ENCODE measurements around the gene CAMLG.

Gene CAMLG

DNA sequence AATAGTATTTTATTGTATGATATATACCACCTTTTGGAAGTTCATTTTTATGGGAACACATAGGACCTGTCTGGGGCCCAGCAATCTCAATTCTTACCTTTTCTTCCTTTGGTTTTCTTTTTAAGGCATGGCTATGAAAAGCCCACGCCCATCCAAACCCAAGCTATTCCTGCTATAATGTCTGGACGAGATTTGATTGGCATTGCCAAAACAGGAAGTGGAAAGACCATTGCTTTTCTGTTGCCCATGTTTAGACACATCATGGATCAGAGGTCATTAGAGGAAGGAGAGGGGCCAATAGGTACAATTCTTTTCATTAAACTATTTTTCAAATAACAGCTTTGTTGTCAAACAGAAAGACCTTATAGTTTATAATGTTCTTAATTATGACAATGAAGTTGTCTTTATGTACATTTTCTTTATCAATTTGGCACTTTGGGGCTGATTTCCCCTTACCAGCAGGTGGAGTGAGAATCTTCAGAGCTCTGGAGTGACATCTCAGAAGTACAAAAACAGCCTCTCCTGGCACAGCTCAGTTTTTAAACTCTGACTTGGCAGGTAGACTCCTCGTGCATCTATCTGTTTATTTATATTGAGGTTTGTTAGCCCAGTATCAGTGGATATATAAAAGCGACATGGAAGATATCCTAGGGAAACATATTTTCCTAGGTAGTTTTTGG, 46.0 kb downstream of the CAMLG start:
- no peak for DNase-seq

DNA sequence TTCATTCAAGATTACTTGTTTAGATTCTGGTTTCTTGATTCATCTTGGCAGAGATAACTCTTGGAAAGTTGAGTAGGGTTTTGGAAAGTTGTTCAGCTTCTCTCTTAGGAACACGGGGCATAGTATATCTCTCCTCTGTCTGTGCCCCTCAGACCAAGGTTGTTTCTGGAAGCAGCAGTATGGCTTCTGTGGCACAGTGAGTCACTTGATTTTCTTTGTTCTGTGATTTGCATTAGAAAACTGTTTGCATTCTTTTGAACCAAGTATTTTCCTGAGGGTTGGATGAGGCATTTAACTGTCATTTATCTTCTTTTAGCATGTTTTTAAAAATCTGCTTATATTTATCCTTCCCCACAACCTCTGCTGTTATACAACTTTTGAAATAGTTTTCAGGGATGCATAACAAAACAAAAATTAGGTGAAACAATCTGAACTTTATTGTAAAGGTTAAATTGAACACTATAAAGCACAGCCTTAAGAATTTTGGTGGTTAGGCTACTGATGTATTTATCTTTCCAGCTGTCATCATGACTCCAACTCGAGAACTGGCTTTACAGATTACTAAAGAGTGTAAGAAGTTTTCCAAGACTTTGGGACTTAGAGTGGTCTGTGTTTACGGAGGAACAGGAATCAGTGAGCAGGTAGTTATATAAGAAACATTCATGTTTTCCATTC, 46.7 kb downstream of the CAMLG start:
- no peak for DNase-seq

DNA sequence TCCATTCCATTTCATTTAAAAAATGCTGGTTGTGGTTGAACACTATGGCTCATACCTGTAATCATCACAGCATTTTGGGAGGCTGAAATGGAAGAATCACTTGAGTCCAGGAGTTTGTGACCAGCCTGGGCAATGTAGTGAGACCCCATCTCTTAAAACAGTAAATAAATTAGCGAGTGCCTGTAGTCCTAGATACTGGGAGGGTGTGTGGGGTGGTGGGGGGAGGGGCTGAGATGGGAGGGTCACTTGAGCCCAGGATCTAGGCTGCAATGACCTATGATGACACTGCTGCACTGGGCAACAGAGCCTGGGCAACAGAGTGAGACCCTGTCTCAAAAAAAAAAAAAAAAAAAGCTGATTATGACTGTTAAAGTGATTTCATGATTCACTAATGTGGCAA, 49.3 kb downstream of the CAMLG start:
- no peak for DNase-seq

DNA sequence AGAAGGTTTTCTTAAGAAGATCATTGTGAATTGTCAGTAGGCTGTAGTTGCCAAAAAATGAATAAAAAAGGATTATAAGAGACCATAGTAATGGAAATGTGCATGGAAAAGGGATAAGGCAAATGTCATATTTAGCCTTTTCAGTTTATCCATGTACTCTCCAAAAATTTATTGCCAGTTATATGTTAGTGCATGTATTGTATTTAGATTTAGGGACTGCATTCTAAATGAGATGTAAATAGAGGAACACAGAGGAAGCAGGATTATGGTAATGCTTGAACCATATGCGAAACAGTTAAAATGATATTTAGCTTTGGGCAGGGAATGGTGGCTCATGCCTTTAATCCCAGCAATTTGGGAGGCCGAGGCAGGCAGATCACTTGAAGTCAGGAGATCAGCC, 53.2 kb downstream of the CAMLG start:
- no peak for DNase-seq

DNA sequence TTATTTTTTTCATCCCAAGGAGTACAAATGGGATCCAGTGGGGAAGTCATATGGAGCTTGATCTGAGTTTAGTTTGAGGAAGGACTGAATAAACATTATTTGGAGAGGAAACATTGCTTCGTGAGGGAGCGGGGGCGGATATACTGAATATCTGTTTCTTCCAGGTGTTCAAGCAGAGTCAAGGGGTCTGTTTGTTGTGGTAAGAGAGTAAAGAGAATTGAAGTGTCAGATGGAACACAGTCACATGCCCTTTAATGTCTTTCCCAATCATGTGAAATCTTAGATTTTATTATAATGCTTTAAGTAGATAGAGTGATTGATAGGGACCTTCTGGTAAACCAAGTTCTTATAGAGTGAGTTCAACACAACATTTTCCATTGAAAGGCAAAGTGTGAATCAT, 53.9 kb downstream of the CAMLG start:
- no peak for DNase-seq

DNA sequence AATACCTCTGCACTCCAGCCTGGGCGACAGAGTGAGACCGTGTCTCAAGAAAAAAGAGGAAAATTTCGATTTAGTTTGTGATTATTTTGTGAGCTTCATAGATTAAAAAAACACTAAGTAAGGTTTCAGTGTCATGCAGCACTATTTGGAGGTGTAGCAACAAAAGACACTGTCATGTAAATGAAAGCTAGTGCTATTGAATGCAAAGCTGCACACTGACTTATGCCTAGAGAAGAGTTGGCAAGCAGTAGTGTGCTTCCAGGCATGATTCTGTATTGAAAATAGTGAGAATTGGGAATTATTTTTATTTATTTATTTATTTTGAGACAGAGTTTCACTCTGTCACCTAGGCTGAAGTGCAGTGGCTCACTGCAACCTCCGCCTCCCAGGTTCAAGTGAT, 54.8 kb downstream of the CAMLG start:
- DNase-seq: no peak

DNA sequence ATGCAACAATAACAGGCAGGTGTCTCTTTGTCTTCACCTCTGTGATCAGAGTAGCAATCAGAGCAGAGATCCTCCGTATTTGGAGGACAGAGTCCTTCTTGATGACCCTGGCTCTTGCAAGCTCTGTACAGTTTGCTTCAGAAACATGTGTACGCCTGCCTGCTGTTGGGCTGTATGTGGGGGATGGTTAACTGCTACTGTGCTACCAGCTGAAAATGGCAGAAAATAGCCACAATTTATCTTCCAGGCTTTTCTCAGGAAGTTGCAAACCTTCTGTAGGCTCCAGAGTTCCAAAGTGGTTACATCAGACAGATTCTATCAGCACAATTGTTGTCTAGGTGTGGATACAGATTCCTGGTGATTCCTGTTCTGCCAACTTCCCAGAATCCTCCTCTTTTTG, 55.7 kb downstream of the CAMLG start:
- DNase-seq: no peak

DNA sequence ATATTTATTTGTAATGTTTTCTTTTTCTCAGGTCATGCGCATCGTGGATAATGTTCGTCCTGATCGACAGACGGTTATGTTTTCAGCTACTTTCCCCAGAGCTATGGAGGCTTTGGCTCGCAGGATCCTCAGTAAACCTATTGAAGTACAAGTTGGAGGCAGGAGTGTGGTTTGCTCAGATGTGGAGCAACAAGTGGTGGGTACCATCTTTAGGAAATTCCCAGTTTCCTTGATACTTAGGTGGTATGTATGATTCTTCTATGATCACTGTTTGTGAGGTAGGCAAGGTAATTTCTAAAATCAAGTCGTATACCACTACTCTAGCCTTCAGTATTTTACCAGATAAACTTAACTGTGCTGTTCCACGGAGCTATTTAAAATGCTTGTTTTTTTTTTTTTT, 56.5 kb downstream of the CAMLG start:
- no peak for DNase-seq

DNA sequence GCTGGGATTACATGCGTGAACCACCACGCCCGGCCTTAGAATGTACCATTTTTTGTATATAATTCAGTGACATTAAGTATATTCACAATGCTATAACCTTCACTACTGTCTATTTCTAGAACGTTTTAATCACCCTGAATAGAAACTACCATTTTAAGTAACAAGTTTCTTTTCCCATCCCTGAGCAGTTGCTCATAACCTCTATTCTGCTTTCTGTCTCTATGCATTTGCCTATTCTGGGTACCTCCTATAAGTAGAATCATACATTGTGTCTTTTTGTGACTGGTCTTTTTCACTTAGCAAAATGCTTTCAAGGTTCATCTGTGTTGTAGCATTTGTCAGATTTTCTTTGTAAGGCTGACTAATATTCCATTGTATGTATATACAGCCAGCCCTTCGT, 60.1 kb downstream of the CAMLG start:
- DNase-seq: no peak

Data from stimulated activated CD4-positive, alpha-beta T cell treated with anti-CD3 and anti-CD28 coated beads, Interleukin-12 subunit alpha, Interleukin-12 subunit beta, amount 100 ng/mL, for 4 hours (primary cell).